Panc1 (cell line): ENCODE results near the gene RGS13.

Experiments
- POLR2AphosphoS5 ChIP-seq: IDR thresholded peaks from 2 replicates; pipeline ENCODE4 v1.6.1; 2012; ENCODE audit warnings: mild to moderate bottlenecking, low read depth, low read length, moderate library complexity
- TF ChIP-seq, protein P1 (sequence below): fragments of 450-650 bp; IDR thresholded peaks from 2 replicates; pipeline ENCODE4 v1.5.1; 2017; ENCODE audit warnings: mild to moderate bottlenecking

DNA sequence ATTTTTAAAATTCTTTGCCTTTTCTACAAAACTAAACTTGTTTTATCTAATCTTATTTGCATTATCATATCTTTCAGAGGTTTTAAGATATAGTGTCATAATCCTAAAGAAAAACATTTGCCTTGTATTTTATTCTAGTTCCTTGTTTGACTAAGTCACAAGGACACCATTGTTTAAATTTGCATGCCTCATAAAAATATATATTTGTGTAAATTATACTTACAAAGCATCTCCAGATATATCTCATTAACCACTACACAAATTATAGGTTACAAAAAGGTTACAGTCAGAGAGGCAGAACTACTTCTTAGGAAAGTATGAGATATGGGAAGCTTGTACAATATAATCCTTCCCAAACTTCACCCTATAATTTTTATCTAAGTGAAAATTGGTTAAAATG lies 4.2 kb upstream of the RGS13 start:
- TF ChIP-seq, protein P1, sequence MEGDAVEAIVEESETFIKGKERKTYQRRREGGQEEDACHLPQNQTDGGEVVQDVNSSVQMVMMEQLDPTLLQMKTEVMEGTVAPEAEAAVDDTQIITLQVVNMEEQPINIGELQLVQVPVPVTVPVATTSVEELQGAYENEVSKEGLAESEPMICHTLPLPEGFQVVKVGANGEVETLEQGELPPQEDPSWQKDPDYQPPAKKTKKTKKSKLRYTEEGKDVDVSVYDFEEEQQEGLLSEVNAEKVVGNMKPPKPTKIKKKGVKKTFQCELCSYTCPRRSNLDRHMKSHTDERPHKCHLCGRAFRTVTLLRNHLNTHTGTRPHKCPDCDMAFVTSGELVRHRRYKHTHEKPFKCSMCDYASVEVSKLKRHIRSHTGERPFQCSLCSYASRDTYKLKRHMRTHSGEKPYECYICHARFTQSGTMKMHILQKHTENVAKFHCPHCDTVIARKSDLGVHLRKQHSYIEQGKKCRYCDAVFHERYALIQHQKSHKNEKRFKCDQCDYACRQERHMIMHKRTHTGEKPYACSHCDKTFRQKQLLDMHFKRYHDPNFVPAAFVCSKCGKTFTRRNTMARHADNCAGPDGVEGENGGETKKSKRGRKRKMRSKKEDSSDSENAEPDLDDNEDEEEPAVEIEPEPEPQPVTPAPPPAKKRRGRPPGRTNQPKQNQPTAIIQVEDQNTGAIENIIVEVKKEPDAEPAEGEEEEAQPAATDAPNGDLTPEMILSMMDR, result no peak
- TF ChIP-seq POLR2AphosphoS5, result no peak
